ENCODE results near the gene SPATA17.

DNA sequence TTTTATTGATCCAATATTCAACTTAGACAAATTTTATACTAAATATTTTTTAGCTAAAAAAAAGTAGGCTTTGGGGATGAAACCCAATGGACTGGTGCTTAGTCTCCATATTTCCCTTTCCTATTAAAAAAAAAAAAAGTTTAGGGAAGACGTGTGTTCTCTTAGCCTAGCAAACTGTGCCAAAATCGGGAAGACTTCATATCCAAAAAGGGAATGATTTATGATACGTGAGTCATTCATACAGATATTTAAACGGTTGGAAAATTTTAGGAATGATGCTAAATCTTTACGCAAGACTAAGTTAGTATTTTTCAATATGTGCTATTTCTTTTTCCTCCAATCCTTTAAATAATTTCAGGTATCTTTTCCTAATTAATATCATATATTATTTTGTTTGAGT is 50.7 kb downstream of the SPATA17 start:
- TF ChIP-seq, protein P1, sequence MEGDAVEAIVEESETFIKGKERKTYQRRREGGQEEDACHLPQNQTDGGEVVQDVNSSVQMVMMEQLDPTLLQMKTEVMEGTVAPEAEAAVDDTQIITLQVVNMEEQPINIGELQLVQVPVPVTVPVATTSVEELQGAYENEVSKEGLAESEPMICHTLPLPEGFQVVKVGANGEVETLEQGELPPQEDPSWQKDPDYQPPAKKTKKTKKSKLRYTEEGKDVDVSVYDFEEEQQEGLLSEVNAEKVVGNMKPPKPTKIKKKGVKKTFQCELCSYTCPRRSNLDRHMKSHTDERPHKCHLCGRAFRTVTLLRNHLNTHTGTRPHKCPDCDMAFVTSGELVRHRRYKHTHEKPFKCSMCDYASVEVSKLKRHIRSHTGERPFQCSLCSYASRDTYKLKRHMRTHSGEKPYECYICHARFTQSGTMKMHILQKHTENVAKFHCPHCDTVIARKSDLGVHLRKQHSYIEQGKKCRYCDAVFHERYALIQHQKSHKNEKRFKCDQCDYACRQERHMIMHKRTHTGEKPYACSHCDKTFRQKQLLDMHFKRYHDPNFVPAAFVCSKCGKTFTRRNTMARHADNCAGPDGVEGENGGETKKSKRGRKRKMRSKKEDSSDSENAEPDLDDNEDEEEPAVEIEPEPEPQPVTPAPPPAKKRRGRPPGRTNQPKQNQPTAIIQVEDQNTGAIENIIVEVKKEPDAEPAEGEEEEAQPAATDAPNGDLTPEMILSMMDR (IDR thresholded peaks at IDR 0.05): no peak
- no peak for TF ChIP-seq EP300 (IDR thresholded peaks at IDR 0.05)
